SK-N-MC (cell line): Measurements from ENCODE around the gene ANKRD36C.
"Not testable (repeated sequence)": the region's sequence is repeated elsewhere in the genome, so short reads cannot be mapped to it uniquely, and the experiment has no call there.

Source experiments
- DNase-seq: peaks from one replicate; pipeline ENCODE4 v3.0.0-alpha.2; 2011; ENCODE audit warnings: low read depth, low spot score
- H3K27ac ChIP-seq: fragments of 200-600 bp; sonication (generic); 2 replicates; pipeline ENCODE4 v1.5.1; 2016; ENCODE audit warnings: mixed run types
- H3K36me3 ChIP-seq: fragments of 200-600 bp; sonication (generic); 2 replicates; pipeline ENCODE4 v1.6.1; 2017; ENCODE audit warnings: antibody characterized with exemption, low read length, mixed read lengths; ENCODE audit not compliant: insufficient read depth
- H3K4me3 ChIP-seq: fragments of 200-600 bp; sonication (generic); 2 replicates; pipeline ENCODE4 v1.5.1; 2016
- H3K9ac ChIP-seq: fragments of 200-600 bp; sonication (generic); 2 replicates; pipeline ENCODE4 v1.8.0; 2017; ENCODE audit warnings: mixed run types, mixed read lengths; ENCODE audit not compliant: insufficient read length
- H3K9me3 ChIP-seq: fragments of 200-600 bp; sonication (generic); 2 replicates; pipeline ENCODE4 v1.6.1; 2017; ENCODE audit warnings: low read depth, mild to moderate bottlenecking, antibody characterized with exemption, low read length, moderate library complexity, mixed read lengths
- EZH2 ChIP-seq: fragments of 200-600 bp; sonication (generic); IDR thresholded peaks from one replicate; pipeline ENCODE4 v1.6.1; 2017; ENCODE audit warnings: antibody characterized with exemption
- FOXP2 ChIP-seq: optimal IDR thresholded peaks from 2 replicates; pipeline ENCODE3; 2011; ENCODE audit warnings: mild to moderate bottlenecking, moderate library complexity; ENCODE audit not compliant: insufficient read depth; ENCODE audit errors: extremely low read length, control extremely low read depth
- POLR2AphosphoS5 ChIP-seq: IDR thresholded peaks from 2 replicates; pipeline ENCODE4 v1.6.1; 2012; ENCODE audit warnings: mild to moderate bottlenecking, low read depth, low read length, borderline replicate concordance

The ANKRD36C gene

GRCh38 chr2:95799892-95800291 lies 191.7 kb downstream of the ANKRD36C start:
- DNase-seq = no peak
- H3K9ac ChIP-seq = no peak overlapping the region
- H3K27ac ChIP-seq = no peak overlapping the region
- H3K4me3 ChIP-seq = no peak overlapping the region
- TF ChIP-seq EZH2 (no peak), POLR2AphosphoS5 (no peak), FOXP2 (no peak)
- H3K36me3 ChIP-seq = no peaks in the 10 kb centered on the region
- no peaks in the 10 kb centered on the region for H3K9me3 ChIP-seq

- not testable (repeated sequence) for H3K4me3 ChIP-seq, H3K27ac ChIP-seq, H3K36me3 ChIP-seq, H3K9me3 ChIP-seq, H3K9ac ChIP-seq, DNase-seq
These were observed 192.3 kb downstream of the ANKRD36C start for GRCh38 chr2:95799147-95799889.

GRCh38 chr2:95796249-95797099 lies 195.2 kb downstream of the ANKRD36C start:
- not testable (repeated sequence) for H3K27ac ChIP-seq, H3K9me3 ChIP-seq, H3K36me3 ChIP-seq, H3K4me3 ChIP-seq, H3K9ac ChIP-seq, DNase-seq

GRCh38 chr2:95793970-95794369 lies 197.7 kb downstream of the ANKRD36C start:
- not testable (repeated sequence) for H3K4me3 ChIP-seq, H3K9me3 ChIP-seq, H3K9ac ChIP-seq, H3K27ac ChIP-seq, DNase-seq, H3K36me3 ChIP-seq

- not testable (repeated sequence) for H3K4me3 ChIP-seq, H3K9me3 ChIP-seq, H3K36me3 ChIP-seq, H3K27ac ChIP-seq, DNase-seq, H3K9ac ChIP-seq
These were observed 201.4 kb downstream of the ANKRD36C start for GRCh38 chr2:95790180-95790579.

DNA sequence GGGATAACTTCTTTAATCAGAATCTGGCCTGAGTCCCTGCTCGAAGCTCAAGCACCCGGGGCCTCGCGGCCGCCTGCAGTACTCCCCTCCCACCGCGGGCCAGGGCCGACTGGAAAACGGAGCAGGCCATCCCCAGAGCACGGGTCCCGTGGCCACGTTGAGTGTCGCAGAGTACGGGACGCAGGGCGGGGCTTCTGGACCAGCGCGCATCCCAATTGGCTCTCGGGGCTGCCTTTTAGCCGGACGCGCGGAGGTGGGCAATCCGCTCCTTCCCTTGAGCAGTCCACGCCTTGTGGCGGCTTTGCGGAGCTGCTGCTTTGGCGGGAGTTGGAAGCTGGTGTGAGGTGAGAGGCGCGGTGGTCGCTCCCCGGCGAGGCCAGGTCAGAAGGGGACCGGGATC lies 202.2 kb downstream of the ANKRD36C start:
- not testable (repeated sequence) for DNase-seq, H3K27ac ChIP-seq, H3K36me3 ChIP-seq, H3K4me3 ChIP-seq, H3K9me3 ChIP-seq, H3K9ac ChIP-seq

GRCh38 chr2:95788642-95789041 lies 203.0 kb downstream of the ANKRD36C start:
- H3K36me3 ChIP-seq, H3K27ac ChIP-seq, H3K9ac ChIP-seq, DNase-seq, H3K4me3 ChIP-seq, H3K9me3 ChIP-seq: not testable (repeated sequence)
